Neutrophil (primary cell): ENCODE results near the gene RNF207.

Experiments
- H3K27ac ChIP-seq: fragments of 200-600 bp; sonication (generic); 2 replicates; pipeline ENCODE4 v1.5.1; 2016; ENCODE audit warnings: mild to moderate bottlenecking, moderate library complexity
- H3K27me3 ChIP-seq: fragments of 200-600 bp; sonication (generic); 2 replicates; pipeline ENCODE4 v1.6.0; 2016; ENCODE audit warnings: mild to moderate bottlenecking
- H3K36me3 ChIP-seq: fragments of 200-600 bp; sonication (generic); 2 replicates; pipeline ENCODE4 v1.5.1; 2017
- H3K4me1 ChIP-seq, 2 experiments: fragments of 200-600 bp in 1 of 2; sonication (generic) in 1 of 2; 1 replicate in 1 of 2; 2 replicates in 1 of 2; pipeline versions ENCODE4 v1.5.1 to v1.6.1; 2013 to 2016; ENCODE audit warnings: low read depth in 1 of 2, low read length in 1 of 2, mild to moderate bottlenecking in 1 of 2, moderate library complexity in 1 of 2; ENCODE audit not compliant: control insufficient read depth in 1 of 2, insufficient read depth in 1 of 2
- H3K4me3 ChIP-seq, 2 experiments: fragments of 200-600 bp in 1 of 2; sonication (generic) in 1 of 2; 1 replicate in 1 of 2; 2 replicates in 1 of 2; pipeline ENCODE4 v1.5.1; 2013 to 2016; ENCODE audit warnings: low read depth in 1 of 2, low read length in 1 of 2, mild to moderate bottlenecking in 1 of 2, moderate library complexity in 1 of 2
- H3K9me3 ChIP-seq: fragments of 200-600 bp; sonication (generic); 2 replicates; pipeline ENCODE4 v1.5.1; 2016
- CTCF ChIP-seq: fragments of 200-600 bp; sonication (generic); IDR thresholded peaks from 2 replicates; pipeline ENCODE4 v1.5.1; 2016; ENCODE audit warnings: antibody characterized with exemption

Gene RNF207

GRCh38 chr1:6263716-6264115, 57.8 kb downstream of the RNF207 start:
- Histone ChIP-seq H3K4me3 (no peak overlapping the region), H3K27ac (no peak overlapping the region), H3K4me1 (peaks cover 0 to 14% of the 10 kb centered on the region in 2 experiments), H3K27me3 (peaks cover 60% of the 10 kb centered on the region), H3K9me3 (no peaks in the 10 kb centered on the region), H3K36me3 (no peaks in the 10 kb centered on the region)
- no peak for TF ChIP-seq CTCF

DNA sequence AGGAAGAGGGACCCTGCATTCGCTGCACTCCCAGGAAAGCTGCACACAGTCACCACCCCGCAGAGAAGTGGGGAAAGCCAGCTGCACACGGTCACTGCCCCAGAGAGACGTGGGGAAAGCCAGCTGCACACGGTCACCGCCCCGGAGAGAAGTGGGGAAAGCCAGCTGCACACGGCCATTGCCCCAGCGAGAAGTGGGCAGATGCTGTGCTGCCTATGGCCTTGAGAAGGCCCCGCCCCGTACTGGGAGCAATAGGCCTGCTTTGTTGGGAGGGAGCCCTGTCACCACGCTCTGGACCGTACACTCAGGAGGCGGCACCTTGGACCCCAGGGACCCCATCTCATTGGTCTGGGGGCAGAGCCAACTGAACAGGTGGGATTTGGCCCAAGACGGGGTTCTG, 59.2 kb downstream of the RNF207 start:
- H3K27ac ChIP-seq: no peak overlapping the region
- H3K4me3 ChIP-seq: no peak overlapping the region
- no peak for TF ChIP-seq CTCF
- no peaks in the 10 kb centered on the region for H3K36me3 ChIP-seq
- peaks cover 46% of the 10 kb centered on the region for H3K27me3 ChIP-seq
- H3K9me3 ChIP-seq: no peaks in the 10 kb centered on the region
- H3K4me1 ChIP-seq: peaks cover 0 to 10% of the 10 kb centered on the region in 2 experiments

DNA sequence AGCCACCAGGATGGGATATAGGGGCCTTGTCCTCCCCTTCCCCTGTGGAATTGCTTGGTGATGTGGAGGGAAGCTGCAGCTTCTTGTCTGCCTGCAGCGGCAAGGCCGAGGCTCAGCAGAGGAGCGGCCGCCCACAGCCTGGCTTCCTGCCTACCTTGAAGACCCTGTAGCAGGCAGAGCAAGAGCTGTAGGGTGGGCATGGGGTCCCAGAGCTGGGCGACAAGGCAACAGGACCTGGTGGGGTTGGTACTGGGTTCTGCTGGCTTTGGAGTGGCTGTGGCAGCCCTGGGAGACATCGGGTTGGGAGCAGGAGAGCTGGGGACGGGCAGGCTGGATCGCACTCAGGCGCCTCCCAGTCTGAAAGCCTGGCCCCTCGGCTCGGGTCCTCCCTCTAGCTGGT, 60.7 kb downstream of the RNF207 start:
- Histone ChIP-seq H3K36me3 (no peaks in the 10 kb centered on the region), H3K9me3 (no peaks in the 10 kb centered on the region), H3K4me1 (no peaks in the 10 kb centered on the region), H3K4me3 (no peak overlapping the region), H3K27me3 (peaks cover 32% of the 10 kb centered on the region), H3K27ac (no peak overlapping the region)
- no peak for TF ChIP-seq CTCF

GRCh38 chr1:6267686-6268322, 61.9 kb downstream of the RNF207 start:
- Histone ChIP-seq H3K27me3 (peaks cover 20% of the 10 kb centered on the region), H3K27ac (no peak overlapping the region), H3K36me3 (no peaks in the 10 kb centered on the region), H3K4me3 (no peak overlapping the region), H3K9me3 (no peaks in the 10 kb centered on the region), H3K4me1 (no peaks in the 10 kb centered on the region)
- TF ChIP-seq CTCF: no peak

DNA sequence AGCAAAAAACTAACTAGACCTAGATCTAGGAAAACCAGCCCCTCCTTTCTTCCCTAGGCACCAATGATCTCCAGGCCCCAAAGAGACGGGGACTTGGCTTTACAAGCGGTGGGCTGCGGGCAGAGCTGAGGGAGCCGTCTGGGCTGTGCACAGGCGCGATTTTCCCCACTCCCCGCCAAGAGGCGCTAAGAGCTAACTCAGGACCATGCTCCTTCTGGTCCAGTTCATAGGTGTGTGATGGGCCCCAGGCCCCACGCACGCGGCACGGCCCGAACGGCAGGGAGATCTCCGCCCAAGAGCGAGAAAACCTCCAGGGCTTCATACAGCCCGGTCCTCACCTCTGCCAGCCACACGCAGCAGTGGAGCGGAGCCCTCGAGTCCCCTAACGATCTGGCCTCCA, 62.5 kb downstream of the RNF207 start:
- H3K27me3 ChIP-seq: peaks cover 14% of the 10 kb centered on the region
- no peaks in the 10 kb centered on the region for H3K4me1 ChIP-seq
- H3K4me3 ChIP-seq: no peak overlapping the region
- no peaks in the 10 kb centered on the region for H3K36me3 ChIP-seq
- H3K9me3 ChIP-seq: no peaks in the 10 kb centered on the region
- no peak overlapping the region for H3K27ac ChIP-seq
- TF ChIP-seq CTCF: no peak
